22Rv1 (cell line): ENCODE results near the gene PHYKPL.

Experiments
- H3K27ac ChIP-seq: fragments of 450-650 bp; 2 replicates; pipeline ENCODE4 v1.5.1; 2017
- ZFX ChIP-seq: fragments of 450-650 bp; IDR thresholded peaks from 2 replicates; pipeline ENCODE4 v1.6.1; 2017; ENCODE audit warnings: antibody characterized with exemption, borderline replicate concordance
- TF ChIP-seq, protein P1 (sequence below): fragments of 450-650 bp; IDR thresholded peaks from 2 replicates; pipeline ENCODE4 v1.5.1; 2017; ENCODE audit warnings: mild to moderate bottlenecking

Gene PHYKPL

DNA sequence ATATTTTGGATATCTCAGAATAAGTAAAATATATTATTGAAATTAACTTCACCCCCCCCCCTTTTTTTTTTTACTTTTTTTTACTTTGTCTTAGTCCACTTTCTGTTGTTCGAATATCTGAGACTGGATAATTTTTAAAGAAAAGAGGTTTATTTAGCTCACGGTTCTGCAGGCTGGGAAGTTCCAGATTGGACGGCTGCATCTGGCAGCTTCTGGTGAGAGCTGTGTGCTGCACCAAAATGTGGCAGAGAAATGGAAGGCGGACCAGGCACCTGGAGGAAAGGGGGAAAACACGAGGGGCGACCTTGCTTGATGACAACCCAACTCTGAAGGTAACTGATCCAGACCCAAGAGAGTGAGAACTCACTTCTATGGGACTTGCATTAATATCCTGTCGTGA lies 39.8 kb downstream of the PHYKPL start:
- TF ChIP-seq, protein P1, sequence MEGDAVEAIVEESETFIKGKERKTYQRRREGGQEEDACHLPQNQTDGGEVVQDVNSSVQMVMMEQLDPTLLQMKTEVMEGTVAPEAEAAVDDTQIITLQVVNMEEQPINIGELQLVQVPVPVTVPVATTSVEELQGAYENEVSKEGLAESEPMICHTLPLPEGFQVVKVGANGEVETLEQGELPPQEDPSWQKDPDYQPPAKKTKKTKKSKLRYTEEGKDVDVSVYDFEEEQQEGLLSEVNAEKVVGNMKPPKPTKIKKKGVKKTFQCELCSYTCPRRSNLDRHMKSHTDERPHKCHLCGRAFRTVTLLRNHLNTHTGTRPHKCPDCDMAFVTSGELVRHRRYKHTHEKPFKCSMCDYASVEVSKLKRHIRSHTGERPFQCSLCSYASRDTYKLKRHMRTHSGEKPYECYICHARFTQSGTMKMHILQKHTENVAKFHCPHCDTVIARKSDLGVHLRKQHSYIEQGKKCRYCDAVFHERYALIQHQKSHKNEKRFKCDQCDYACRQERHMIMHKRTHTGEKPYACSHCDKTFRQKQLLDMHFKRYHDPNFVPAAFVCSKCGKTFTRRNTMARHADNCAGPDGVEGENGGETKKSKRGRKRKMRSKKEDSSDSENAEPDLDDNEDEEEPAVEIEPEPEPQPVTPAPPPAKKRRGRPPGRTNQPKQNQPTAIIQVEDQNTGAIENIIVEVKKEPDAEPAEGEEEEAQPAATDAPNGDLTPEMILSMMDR: no peak
- no peak for TF ChIP-seq ZFX

DNA sequence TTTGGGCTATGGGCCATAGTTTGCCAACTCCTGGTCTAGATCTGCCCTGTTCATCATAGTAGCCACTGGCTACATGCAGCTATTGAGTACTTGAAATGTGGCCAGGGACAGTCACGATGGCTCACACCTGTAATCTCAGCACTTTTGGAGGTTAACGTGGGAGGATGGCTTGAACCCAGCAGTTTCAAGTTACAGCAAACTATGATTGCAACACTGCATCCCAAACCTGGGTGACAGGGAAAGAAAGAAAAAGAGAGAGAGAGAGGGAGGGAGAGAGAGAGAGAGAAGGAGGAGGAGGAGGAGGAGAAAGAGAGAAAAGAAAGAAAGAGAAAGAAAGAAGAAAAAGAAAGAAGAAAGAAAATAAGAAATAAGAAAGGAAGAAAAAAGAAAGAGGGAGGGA lies 40.4 kb downstream of the PHYKPL start:
- TF ChIP-seq, protein P1: no peak
- no peak for TF ChIP-seq ZFX
- no peak overlapping the region for H3K27ac ChIP-seq

More for the DNA sequence above, 39.8 kb downstream of the PHYKPL start:
- H3K27ac ChIP-seq: no peak overlapping the region

- no peak for TF ChIP-seq ZFX
- TF ChIP-seq, protein P1: no peak
- no peak overlapping the region for H3K27ac ChIP-seq
These were observed 40.9 kb downstream of the PHYKPL start for GRCh38 chr5:178191661-178192060.

DNA sequence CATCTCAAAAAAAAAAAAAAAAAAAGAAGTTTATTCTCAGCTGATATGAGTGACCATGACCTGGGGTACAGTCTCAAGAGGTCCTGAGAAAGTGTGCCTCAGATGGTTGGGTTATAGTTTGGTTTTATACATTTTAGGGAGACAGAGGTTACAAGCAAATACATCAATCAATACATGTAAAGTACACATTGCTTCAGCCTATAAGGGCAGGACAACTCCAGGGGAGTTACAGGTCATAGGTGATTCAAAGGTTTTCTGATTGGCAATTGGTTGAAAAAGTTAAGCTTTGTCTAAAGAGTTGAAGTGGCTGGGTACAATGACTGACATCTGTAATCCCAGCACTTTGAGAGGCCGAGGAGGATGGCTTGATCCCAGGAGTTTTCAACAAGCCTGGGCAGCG lies 43.2 kb downstream of the PHYKPL start:
- no peak overlapping the region for H3K27ac ChIP-seq
- no peak for TF ChIP-seq ZFX
- TF ChIP-seq, protein P1: no peak

DNA sequence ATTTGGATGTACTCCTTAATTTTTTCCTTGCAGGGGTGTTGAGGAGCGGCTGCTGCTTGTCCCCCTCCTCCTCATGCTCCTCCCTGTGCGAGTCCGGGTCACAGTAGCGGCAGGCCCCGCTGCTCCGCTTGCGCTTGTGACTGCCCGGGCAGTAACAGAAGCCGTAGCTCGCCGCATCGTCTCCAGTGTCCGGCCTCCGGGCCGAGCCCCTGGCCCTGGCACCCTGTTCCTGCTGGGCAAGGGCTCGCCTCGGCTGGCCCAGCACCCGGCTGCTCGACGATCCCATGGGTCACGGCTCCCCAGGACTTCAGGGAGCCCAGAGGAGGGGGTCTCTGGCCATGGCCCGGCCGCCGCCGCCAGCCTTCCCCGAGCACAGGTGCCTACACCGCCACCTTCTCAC lies 45.6 kb downstream of the PHYKPL start, which contains the start of gene GMCL2:
Gene GMCL2, minus strand, starts transcription at position 358 of the 400 bp plus-strand sequence. Its CDS starts 72 bp downstream, at position 286.
- no peak within 1 kb of the TSS for H3K27ac ChIP-seq
- TF ChIP-seq ZFX: no peak
- TF ChIP-seq, protein P1: no peak

GRCh38 chr5:178186427-178186826 lies 46.2 kb downstream of the PHYKPL start:
- TF ChIP-seq, protein P1: no peak
- TF ChIP-seq ZFX: no peak
- no peak overlapping the region for H3K27ac ChIP-seq

DNA sequence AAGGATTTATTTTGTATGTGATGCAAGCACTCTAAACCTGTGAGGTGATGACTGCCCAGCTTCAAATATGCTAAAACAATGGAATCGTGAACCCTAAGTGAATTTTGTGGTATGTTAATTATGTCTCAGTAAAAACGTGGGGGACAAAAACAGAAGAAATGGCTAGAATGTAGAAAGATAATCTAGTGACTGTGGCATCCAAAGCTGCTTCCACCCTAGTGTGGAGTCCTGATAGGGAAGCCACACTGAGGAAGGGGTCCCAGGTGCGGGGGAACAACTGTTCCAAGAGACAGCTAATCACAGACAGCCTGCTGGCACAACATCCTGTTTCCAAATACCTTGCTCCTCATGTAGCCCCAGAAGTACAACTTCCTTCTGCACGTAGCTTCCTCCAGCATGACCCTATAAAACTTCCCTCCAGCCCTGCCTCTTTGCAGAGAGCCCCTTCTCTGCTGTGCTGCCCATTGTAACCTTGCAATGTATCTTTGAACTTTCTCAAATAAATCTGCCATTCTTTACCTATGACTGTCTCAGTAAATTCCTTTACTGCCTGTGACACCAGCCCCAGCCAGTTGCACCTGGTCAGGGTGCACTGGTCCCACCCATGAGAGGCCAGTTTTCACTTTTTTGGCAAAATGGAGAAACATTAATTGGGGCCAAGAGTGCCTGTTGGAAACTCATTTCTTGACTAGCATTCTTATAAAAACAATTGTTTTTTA lies 50.3 kb downstream of the PHYKPL start:
- TF ChIP-seq ZFX: no peak
- TF ChIP-seq, protein P1: no peak
- no peak overlapping the region for H3K27ac ChIP-seq
